ENCODE results near the gene MYH7B.

- TF ChIP-seq CTCF (conservative IDR thresholded peaks at IDR 0.05 in 1 of 2, IDR thresholded peaks at IDR 0.05 in 1 of 2; ENCODE audit: low read depth in 1 of 2, low read length in 2 of 2) (no peak), EZH2 (IDR thresholded peaks at IDR 0.05; ENCODE audit: low read length, missing control alignments) (no peak)
Observed at GRCh38 chr20:34968042-34968775, 12.5 kb downstream of the MYH7B start.
